HCT116 (cell line): ENCODE data around the gene TMEM63A. TPM values are rescaled to one million over a fixed set of nuclear protein-coding genes. Genes with fewer than 3 reads are reported as not detected.
"Not testable (repeated sequence)": the region's sequence is repeated elsewhere in the genome, so short reads cannot be mapped to it uniquely, and the experiment has no call there.

Source experiments
- ATAC-seq: fragments of 200-7000 bp; cut with Tn5 transposase; 2 replicates; pipeline ENCODE4 v1.9.1; 2020; ENCODE audit warnings: mild to moderate bottlenecking, moderate library complexity
- BruUV-seq: library from RNA; stranded (reverse); fragments of 400-500 nt; replicated peaks from 2 replicates; lab custom pipeline; 2021; lab: Mats Ljungman, UMichigan
- CTCF ChIA-PET: fragments of 300-600 bp; sonication (Branson Sonifier 250); formaldehyde crosslinking; loops from one replicate; lab custom pipeline; 2021; ENCODE audit warnings: antibody characterized with exemption; lab: Charles Lee
- POLR2A ChIA-PET: fragments of 300-600, 350-600 bp; sonication (Branson Sonifier 250); formaldehyde crosslinking; loops from one replicate; lab custom pipeline; 2021; ENCODE audit warnings: antibody characterized with exemption; lab: Charles Lee
- RAD21 ChIA-PET, 2 experiments: fragments of 300-600 bp; sonication (Branson Sonifier 250); formaldehyde crosslinking; loops; one replicate each; lab custom pipeline; 2023; ENCODE audit warnings: low total read pairs in 2 of 2; ENCODE audit not compliant: uncharacterized antibody in 2 of 2, unreplicated experiment in 2 of 2, low non-redundant PET in 1 of 2; lab: Charles Lee
- DNase-seq: peaks from one replicate; pipeline ENCODE4 v3.0.0-alpha.2; 2010; ENCODE audit warnings: low read depth, low spot score
- H2AFZ ChIP-seq: fragments of 200-600 bp; shearing (Covaris generic), sonication (generic); 2 replicates; pipeline ENCODE4 v1.6.1; 2017; ENCODE audit warnings: low read depth, mixed run types, mixed read lengths, antibody characterized with exemption, low read length; ENCODE audit not compliant: poor library complexity, severe bottlenecking
- H3K27ac ChIP-seq: 2 replicates; pipeline ENCODE4 v1.5.1; 2012; ENCODE audit warnings: low read depth, low read length
- H3K27me3 ChIP-seq: fragments of 200-600 bp; sonication (generic); 2 replicates; pipeline ENCODE4 v1.6.1; 2016; ENCODE audit warnings: mixed run types, low read length, mixed read lengths; ENCODE audit not compliant: insufficient read depth
- H3K36me3 ChIP-seq, 2 experiments: fragments of 200-500 bp in 1 of 2; fragments of 200-600 bp in 1 of 2; sonication (Bioruptor generic) in 1 of 2; sonication (generic) in 1 of 2; 2 replicates each; pipeline versions ENCODE4 v1.5.1 to v1.6.1; 2014 to 2016; ENCODE audit warnings: low read length in 2 of 2, inconsistent platforms in 1 of 2, mixed read lengths in 1 of 2, mixed run types in 1 of 2; ENCODE audit not compliant: insufficient read depth in 2 of 2, control insufficient read depth in 1 of 2
- H3K4me1 ChIP-seq, 2 experiments: fragments of 200-600 bp in 1 of 2; sonication (generic) in 1 of 2; 2 replicates each; pipeline versions ENCODE4 v1.5.1 to v1.6.1; 2012 to 2017; ENCODE audit warnings: low read length in 2 of 2, inconsistent platforms in 1 of 2, mild to moderate bottlenecking in 1 of 2, mixed read lengths in 1 of 2, mixed run types in 1 of 2, moderate library complexity in 1 of 2; ENCODE audit not compliant: insufficient read depth in 2 of 2, control insufficient read depth in 1 of 2
- H3K4me2 ChIP-seq: fragments of 200-600 bp; sonication (generic); 2 replicates; pipeline ENCODE4 v1.6.1; 2017; ENCODE audit warnings: mixed run types, low read length, mixed read lengths
- H3K4me3 ChIP-seq, 2 experiments: fragments of 200-600 bp in 1 of 2; sonication (generic) in 1 of 2; replicated peaks in 1 of 2; 2 replicates each; pipeline ENCODE4 v1.5.1; 2011 to 2016; ENCODE audit warnings: low read length in 2 of 2, control low read depth in 1 of 2, low read depth in 1 of 2, mild to moderate bottlenecking in 1 of 2, mixed read lengths in 1 of 2, mixed run types in 1 of 2
- H3K79me2 ChIP-seq: fragments of 200-600 bp; sonication (generic); 2 replicates; pipeline ENCODE4 v1.6.1; 2017; ENCODE audit warnings: mild to moderate bottlenecking, mixed run types, low read length, moderate library complexity, mixed read lengths; ENCODE audit not compliant: insufficient read depth
- H3K9ac ChIP-seq: fragments of 200-600 bp; sonication (generic); 2 replicates; pipeline ENCODE4 v1.6.1; 2016; ENCODE audit warnings: low read length, mixed read lengths
- H3K9me2 ChIP-seq: fragments of 200-600 bp; sonication (generic), shearing (Covaris generic); 2 replicates; pipeline ENCODE4 v1.6.1; 2017; ENCODE audit warnings: mixed run types, mild to moderate bottlenecking, moderate library complexity; ENCODE audit not compliant: insufficient read depth
- H3K9me3 ChIP-seq, 2 experiments: fragments of 200-500 bp in 1 of 2; fragments of 200-600 bp in 1 of 2; sonication (Bioruptor generic) in 1 of 2; sonication (generic) in 1 of 2; 2 replicates each; pipeline ENCODE4 v1.6.1; 2014 to 2017; ENCODE audit warnings: low read length in 2 of 2, mixed read lengths in 2 of 2, inconsistent platforms in 1 of 2, low read depth in 1 of 2, mild to moderate bottlenecking in 1 of 2, mixed run types in 1 of 2, moderate library complexity in 1 of 2; ENCODE audit not compliant: control insufficient read depth in 1 of 2, insufficient read depth in 1 of 2
- H4K20me1 ChIP-seq: fragments of 200-600 bp; sonication (generic), shearing (Covaris generic); 2 replicates; pipeline ENCODE4 v1.6.1; 2017; ENCODE audit warnings: mixed run types, mild to moderate bottlenecking, moderate library complexity; ENCODE audit not compliant: insufficient read depth
- intact Hi-C: fragments of 100-400 bp; cut with micrococcal nuclease; formaldehyde crosslinking; loops from 2 replicates; pipeline ENCODE4 v1.10.0; 2022
- microRNA-seq: library from miRNA; unstranded; fragments of <30 nt; microRNA quantifications from one replicate; pipeline ENCODE4, GENCODE V29; 2016; ENCODE audit warnings: borderline number of aligned reads
- total RNA-seq: library from RNA; stranded (reverse); gene quantifications from one replicate; pipeline ENCODE4 v1.2.1, GENCODE V29; 2021; ENCODE audit not compliant: unreplicated experiment

The TMEM63A gene
- total RNA-seq, 1 experiment from 2014 or later, result 24.4 TPM

GRCh38 chr1:225796097-225796496, 86.1 kb downstream of the TMEM63A start:
- H3K4me1 ChIP-seq, BruUV-seq, H3K9me3 ChIP-seq, H3K9ac ChIP-seq, POLR2A ChIA-PET, H3K4me3 ChIP-seq, intact Hi-C loops, H3K79me2 ChIP-seq, H3K36me3 ChIP-seq, H3K4me2 ChIP-seq, DNase-seq, CTCF ChIA-PET, H4K20me1 ChIP-seq, H2AFZ ChIP-seq, H3K27me3 ChIP-seq, ATAC-seq, H3K9me2 ChIP-seq, RAD21 ChIA-PET, H3K27ac ChIP-seq: not testable (repeated sequence)

Small RNA genes within 50 kb of the gene (microRNA-seq; reads per million reads assigned to microRNA genes)
- gene MIR6741, result not detected

Other genes starting within 250 kb of the TMEM63A start
- 100 TPM for gene ENAH, start 229.3 kb downstream of the TMEM63A start, total RNA-seq
- 220 TPM for gene SRP9, start 104.6 kb downstream of the TMEM63A start, total RNA-seq
- 44.6 TPM for gene EPHX1, start 72.3 kb downstream of the TMEM63A start, total RNA-seq
- 0.64 TPM for gene LEFTY1, start 6.8 kb upstream of the TMEM63A start, total RNA-seq
- 107 TPM for gene PYCR2, start 41.9 kb upstream of the TMEM63A start, total RNA-seq
- not detected for gene LEFTY2, start 58.8 kb upstream of the TMEM63A start, total RNA-seq
- gene SDE2, start 117.0 kb upstream of the TMEM63A start, total RNA-seq, result 22.5 TPM
- 386 TPM for gene H3-3A, start 180.3 kb upstream of the TMEM63A start, total RNA-seq